GM10248 (cell line): ENCODE measurements around the gene E2F7.

Source experiments
- CTCF ChIA-PET: fragments of 300-600 bp; sonication (Branson Sonifier 250); formaldehyde crosslinking; extraction: SDS; loops from one replicate; lab custom pipeline; 2021; ENCODE audit warnings: antibody characterized with exemption; lab: Yijun Ruan, JAX
- POLR2A ChIA-PET: fragments of 350-650 bp; sonication (Branson Sonifier 250); formaldehyde crosslinking; extraction: SDS; loops from one replicate; lab custom pipeline; 2020; ENCODE audit warnings: antibody characterized with exemption; lab: Yijun Ruan, JAX
- DNase-seq: peaks from one replicate; pipeline ENCODE4 v3.0.0; 2012; ENCODE audit errors: extremely low spot score
- TF ChIP-seq, protein P1 (sequence below): IDR thresholded peaks from 2 replicates; pipeline ENCODE4 v1.5.1; 2012; ENCODE audit warnings: mild to moderate bottlenecking, low read depth; ENCODE audit errors: extremely low read depth, missing control alignments, control extremely low read depth

E2F7 gene

DNA sequence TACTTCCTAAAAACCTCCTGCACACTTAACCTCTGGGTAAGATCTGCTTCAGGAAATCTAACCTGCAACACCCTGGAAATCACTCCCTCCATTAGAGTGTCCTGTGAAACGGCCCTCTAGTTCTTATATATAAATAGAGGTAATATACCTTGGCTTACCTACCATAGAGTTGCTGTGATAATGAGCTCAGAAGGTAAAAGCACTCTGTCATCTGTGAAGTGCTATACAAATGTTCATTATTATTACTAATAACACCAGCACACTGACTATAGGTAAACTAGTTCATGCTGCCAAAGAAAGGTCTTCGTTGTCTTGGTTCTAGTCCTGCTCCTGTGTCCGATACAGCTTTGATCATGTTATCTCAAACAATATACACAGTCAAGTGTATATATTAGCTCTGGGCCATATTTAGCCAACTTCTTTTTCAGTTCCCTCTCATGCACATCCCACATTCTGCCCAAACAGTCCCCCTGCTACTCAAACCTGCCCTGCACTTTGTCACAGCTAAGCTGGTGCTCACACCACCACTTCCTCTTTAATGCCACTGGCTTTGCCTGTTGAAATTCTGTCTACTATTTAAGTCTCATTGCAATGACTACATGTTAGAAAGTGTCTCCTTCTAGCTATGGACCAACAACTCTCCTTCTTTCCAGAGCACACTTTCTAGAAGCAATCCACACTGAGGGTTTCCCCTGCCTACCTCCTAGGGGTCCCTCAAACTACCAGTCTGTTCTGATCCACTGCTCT lies 5.1 kb downstream of the E2F7 start:
- ChIA-PET POLR2A (interaction anchor here (0.6 to 0.7 kb wide), 2 partner anchors 9 to 822 kb away, joined by 3 read pairs; no protein-coding TSS in a partner anchor), CTCF (interaction anchor here (0.9 to 5.1 kb wide), 7 partner anchors 11 to 265 kb away, joined by 3 to 61 read pairs (median 4); no protein-coding TSS in a partner anchor)
- DNase-seq, result peak; percentile 49
- TF ChIP-seq, protein P1, sequence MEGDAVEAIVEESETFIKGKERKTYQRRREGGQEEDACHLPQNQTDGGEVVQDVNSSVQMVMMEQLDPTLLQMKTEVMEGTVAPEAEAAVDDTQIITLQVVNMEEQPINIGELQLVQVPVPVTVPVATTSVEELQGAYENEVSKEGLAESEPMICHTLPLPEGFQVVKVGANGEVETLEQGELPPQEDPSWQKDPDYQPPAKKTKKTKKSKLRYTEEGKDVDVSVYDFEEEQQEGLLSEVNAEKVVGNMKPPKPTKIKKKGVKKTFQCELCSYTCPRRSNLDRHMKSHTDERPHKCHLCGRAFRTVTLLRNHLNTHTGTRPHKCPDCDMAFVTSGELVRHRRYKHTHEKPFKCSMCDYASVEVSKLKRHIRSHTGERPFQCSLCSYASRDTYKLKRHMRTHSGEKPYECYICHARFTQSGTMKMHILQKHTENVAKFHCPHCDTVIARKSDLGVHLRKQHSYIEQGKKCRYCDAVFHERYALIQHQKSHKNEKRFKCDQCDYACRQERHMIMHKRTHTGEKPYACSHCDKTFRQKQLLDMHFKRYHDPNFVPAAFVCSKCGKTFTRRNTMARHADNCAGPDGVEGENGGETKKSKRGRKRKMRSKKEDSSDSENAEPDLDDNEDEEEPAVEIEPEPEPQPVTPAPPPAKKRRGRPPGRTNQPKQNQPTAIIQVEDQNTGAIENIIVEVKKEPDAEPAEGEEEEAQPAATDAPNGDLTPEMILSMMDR, result no peak

DNA sequence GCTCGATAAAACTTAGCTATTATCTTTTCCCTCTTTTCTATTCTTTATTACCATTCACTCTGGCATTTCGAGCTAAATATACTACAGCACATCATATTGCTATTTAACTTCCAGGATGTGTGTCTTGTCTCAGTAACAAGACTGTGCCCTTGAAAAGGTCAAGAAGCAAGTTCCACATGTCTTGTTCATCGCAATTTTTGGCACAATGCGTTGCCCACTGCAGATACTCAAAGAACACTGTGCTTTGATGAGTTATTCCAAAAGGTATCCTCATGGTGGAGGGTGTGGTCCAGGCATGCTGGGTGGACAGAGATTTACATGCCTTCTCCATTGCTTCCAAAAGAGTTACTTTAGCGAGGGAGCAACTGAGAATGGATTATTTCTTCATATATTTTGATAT lies 6.6 kb downstream of the E2F7 start:
- DNase-seq, result no peak
- POLR2A ChIA-PET, result no interaction called here
- CTCF ChIA-PET, result interaction anchor here (1.1 to 5.1 kb wide), 6 partner anchors 10 to 266 kb away, joined by 3 to 61 read pairs (median 4); no protein-coding TSS in a partner anchor
- TF ChIP-seq, protein P1, result no peak

DNA sequence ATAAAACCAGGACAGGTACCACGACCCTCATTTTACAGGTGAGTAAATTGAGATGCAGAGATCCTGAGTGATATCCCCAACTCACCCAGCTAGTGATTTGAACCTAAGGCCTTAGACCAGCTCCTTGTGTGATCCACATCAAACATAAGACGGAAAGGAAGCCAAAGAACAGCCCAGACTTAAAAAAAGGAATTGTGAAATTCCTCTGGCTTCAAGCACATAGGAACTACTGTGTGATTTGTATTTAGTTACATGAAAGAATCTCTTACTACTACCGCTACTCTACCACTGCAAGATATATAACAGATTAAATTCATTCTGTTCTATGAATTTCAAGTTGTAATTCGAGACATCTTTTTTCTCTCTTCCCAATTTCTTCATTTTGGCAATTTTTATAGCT lies 10.5 kb downstream of the E2F7 start:
- CTCF ChIA-PET, result interaction anchor here (0.7 to 1.4 kb wide), 2 partner anchors 11 to 269 kb away, joined by 3 read pairs; no protein-coding TSS in a partner anchor
- TF ChIP-seq, protein P1, result no peak
- no peak for DNase-seq
- POLR2A ChIA-PET, result no interaction called here

DNA sequence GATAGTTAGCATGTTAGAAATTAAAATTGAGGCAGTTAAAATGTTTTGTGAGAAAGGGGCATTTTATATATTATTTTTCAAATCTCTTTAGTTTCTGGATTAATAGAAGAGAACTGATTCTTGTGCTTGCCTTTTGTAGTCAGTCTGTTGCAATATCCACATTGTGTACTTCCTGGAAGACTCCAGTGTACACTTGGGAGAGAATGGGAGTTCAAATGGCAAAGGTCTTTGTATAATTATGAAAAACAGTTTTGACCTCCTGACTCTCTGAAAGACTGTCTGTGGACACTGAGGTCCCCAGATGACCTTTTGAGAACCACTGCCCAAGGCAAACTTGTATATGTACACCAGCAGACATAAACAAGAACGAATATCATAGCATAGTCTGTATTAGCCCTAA lies 12.1 kb downstream of the E2F7 start:
- TF ChIP-seq, protein P1, result no peak
- ChIA-PET POLR2A (interaction anchor here (0.7 kb wide), 1 partner anchor 222 kb away, joined by 3 read pairs; no protein-coding TSS in a partner anchor), CTCF (interaction anchor here (1.7 kb wide), 1 partner anchor 271 kb away, joined by 3 read pairs; no protein-coding TSS in a partner anchor)
- DNase-seq, result no peak

DNA sequence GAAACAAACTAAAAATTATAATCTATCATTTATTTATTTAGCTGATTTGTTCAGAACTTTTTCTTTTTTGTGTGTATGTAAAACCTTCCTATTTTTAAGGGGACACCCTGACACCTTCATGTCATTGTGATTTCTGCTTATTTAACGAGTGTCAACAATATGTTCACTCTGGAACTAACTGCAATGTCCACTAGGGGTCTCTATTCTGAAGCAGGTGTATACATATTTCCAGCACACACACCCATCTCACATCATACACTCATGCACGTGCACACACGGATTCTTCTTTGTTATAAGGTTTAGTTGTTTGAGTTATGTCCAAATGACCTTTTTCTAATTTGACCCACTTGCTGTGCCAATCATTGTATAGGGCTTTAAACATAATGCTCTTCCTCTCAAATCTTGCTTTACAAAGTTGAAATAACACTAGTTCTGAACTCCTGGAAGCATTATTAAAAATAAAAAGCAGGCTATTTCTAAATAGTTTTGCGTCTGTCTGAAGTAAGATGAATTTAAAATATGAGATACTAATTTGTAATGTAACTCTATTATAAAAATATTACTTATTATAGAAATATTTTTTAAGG lies 15.5 kb downstream of the E2F7 start:
- DNase-seq, result peak; percentile 43
- TF ChIP-seq, protein P1, result peak; percentile 71
- ChIA-PET POLR2A (no interaction called here), CTCF (interaction anchor here (0.7 to 4.8 kb wide), 16 partner anchors 10 to 636 kb away, joined by 3 to 61 read pairs (median 5); no protein-coding TSS in a partner anchor)

DNA sequence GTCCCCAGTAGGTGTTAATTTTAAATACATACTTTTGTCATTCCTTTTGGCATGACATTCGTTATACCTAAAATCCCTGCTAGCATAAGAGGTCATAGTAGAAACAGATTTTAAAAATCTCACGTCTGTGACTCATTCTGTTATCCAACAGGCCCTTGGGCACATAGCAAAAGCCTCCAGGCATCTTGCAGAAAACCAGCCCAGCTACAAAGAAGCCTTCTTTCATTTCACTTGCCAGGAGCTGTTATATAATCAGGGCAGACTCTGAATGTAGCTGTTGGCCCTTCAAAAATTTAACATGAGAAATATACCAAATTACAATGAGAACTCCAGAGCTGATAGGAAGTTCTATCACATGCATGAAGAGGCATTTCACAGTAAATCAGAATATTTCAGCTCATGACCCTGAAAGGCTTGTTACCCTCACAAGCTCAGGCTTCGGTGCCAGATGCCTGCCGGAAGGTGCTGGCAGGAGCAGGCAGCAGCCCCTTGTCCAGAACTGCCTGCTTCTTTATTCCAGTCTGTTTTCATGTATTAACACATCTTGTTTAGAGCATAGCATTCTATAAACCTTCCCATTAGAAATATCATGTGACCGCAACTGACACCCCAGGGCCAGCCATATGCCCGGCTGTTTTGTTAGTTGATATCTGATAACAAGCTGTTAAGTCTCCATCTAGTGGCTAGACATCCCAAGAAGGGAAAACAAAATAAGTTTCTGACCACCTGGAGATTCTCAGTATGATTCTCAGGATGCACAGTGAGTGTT lies 17.8 kb downstream of the E2F7 start:
- TF ChIP-seq, protein P1, result no peak
- DNase-seq, result no peak
- ChIA-PET CTCF (interaction anchor here (1.2 to 4.8 kb wide), 3 partner anchors 8 to 15 kb away, joined by 3 to 61 read pairs (median 4); no protein-coding TSS in a partner anchor), POLR2A (no interaction called here)
